GM18858 (cell line): ENCODE data around the gene KIF6.
"Not testable (repeated sequence)": the region's sequence is repeated elsewhere in the genome, so short reads cannot be mapped to it uniquely, and the experiment has no call there.

Experiments
- ATAC-seq: cut with Tn5 transposase; IDR thresholded peaks from one replicate; pipeline ENCODE4 v1.9.1; 2021; ENCODE audit not compliant: unreplicated experiment

Gene KIF6

GRCh38 chr6:39298061-39298460 is 427.1 kb downstream of the KIF6 start:
- ATAC-seq: no peak

- ATAC-seq: no peak
Observed at GRCh38 chr6:39296745-39297640, 428.2 kb downstream of the KIF6 start.

- ATAC-seq: no peak
Observed at GRCh38 chr6:39295611-39296011, 429.6 kb downstream of the KIF6 start.

GRCh38 chr6:39294899-39295298 is 430.3 kb downstream of the KIF6 start:
- no peak for ATAC-seq

GRCh38 chr6:39294133-39294532 is 431.1 kb downstream of the KIF6 start:
- ATAC-seq: no peak

- ATAC-seq: no peak
Observed at GRCh38 chr6:39292637-39293036, 432.6 kb downstream of the KIF6 start.

- ATAC-seq: no peak
Observed at GRCh38 chr6:39289490-39289889, 435.7 kb downstream of the KIF6 start.

GRCh38 chr6:39287601-39288000 is 437.6 kb downstream of the KIF6 start:
- ATAC-seq: no peak

GRCh38 chr6:39286596-39286995 is 438.6 kb downstream of the KIF6 start:
- not testable (repeated sequence) for ATAC-seq

GRCh38 chr6:39282774-39283173 is 442.4 kb downstream of the KIF6 start:
- no peak for ATAC-seq

GRCh38 chr6:39281312-39281980 is 443.8 kb downstream of the KIF6 start:
- no peak for ATAC-seq

- no peak for ATAC-seq
Observed at GRCh38 chr6:39280247-39280731, 444.9 kb downstream of the KIF6 start.
